NCI-H1105 treated with DMSO at 0.1 percent for 48 hours (cell line): ENCODE results near the gene NOXRED1.

Source experiments
- DNase-seq: peaks from one replicate; lab custom pipeline; 2025; lab: John Stamatoyannopoulos, UW

Gene NOXRED1

GRCh38 chr14:77344377-77344996 is 78.8 kb downstream of the NOXRED1 start:
- no peak for DNase-seq
